ENCODE data around the gene FAM168A.
"Not testable (repeated sequence)": the region's sequence is repeated elsewhere in the genome, so short reads cannot be mapped to it uniquely, and the experiment has no call there.

FAM168A gene

DNA sequence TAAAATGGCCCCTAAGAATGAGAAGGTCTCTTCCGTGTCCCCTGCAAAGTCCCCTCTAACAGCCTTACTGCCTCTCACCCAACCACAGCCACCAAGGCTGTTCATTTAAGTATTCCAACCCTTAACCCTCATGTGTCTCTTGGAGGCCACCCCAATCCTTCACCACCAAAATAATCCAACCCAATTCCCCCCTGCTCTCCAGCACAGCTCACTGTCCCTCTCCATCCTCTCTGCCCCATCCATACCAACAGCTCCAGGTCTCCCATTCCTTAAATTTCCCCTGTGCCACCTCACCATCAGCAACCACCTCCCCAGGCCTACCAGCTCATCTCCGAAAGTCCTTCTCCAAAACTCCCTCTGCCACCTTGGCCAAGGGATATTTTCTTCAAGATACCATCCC is 1.4 kb downstream of the FAM168A start:
- FAIRE-seq (no peak), DNase-seq (ENCODE audit: low spot score) (no peak)

DNA sequence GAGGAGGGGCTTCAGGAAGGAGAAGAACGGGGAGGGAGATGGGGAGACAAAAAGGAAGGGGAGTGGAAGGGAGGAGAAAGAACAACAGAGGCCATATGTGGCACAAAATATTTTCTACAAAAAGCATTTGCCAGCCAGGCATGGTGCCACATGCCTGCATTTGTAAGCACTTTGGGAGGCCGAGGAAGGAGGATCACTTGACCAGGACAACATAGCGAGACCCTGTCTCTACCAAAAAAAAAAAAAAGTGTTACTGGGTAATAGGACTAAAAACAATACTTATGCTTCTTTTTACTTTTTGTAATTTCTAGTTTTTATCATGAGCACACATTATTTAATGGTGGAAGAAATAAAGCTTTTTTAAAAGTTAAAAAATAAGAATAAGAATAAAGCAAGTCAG is 5.3 kb downstream of the FAM168A start:
- DNase-seq (ENCODE audit: low spot score) (no peak), FAIRE-seq (no peak)

DNA sequence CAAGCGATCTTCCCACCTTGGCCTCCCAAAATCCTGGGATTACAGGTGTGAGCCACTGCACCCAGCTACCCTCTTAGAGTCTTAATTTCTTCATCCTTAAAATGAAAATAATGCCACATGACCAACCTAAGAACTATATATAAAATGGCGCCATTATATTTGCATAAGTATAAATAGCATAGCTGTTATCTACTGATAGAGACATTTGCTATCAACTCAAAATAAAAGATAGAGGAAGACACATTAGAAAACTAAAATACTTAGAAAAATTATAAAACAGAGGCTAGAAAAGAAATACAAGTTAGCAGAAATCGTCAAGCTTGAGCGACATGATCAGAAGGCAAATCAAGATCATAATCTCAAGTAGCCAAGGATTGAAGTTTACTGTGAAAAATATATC is 6.2 kb downstream of the FAM168A start:
- DNase-seq (ENCODE audit: low spot score) (no peak), FAIRE-seq (no peak)

DNA sequence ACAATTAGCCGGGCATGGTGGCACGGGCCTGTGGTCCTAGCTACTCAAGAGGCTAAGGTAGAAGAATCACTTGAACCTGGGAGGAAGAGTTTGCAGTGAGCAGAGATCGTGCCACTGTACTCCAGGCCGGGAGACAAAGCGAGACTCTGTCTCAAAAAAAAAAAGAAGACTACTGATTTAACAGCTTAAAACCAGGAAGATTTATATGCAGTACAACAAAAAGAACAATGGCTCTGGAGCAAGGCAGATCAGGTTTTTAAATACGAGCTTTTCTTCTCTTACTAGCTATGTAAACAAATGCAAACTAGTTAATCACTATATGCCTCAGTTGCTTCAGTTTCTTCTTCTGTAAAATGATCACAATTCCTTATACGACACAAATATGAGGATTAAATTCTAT is 6.9 kb downstream of the FAM168A start:
- no peak for DNase-seq (ENCODE audit: low spot score)
- FAIRE-seq: no peak

DNA sequence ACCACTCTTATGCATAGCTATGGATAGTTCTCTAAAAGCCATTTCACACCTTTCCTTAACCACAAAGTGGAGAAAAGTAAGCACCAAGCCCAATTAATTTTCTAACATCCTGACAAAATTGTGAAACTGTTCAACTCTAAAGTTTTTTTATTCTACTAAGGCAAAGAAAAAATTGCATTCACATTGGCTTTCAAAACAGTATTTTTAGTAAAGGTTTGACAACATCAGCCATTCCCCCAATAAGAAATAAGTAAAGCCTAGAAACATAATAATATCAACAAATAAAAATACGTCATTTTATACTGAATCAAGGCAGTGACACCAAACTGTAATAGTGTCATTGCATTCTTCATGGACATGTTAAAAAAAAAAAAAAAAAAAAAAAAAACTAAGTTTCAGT is 11.1 kb downstream of the FAM168A start:
- DNase-seq (ENCODE audit: low spot score): no peak
- no peak for FAIRE-seq

DNA sequence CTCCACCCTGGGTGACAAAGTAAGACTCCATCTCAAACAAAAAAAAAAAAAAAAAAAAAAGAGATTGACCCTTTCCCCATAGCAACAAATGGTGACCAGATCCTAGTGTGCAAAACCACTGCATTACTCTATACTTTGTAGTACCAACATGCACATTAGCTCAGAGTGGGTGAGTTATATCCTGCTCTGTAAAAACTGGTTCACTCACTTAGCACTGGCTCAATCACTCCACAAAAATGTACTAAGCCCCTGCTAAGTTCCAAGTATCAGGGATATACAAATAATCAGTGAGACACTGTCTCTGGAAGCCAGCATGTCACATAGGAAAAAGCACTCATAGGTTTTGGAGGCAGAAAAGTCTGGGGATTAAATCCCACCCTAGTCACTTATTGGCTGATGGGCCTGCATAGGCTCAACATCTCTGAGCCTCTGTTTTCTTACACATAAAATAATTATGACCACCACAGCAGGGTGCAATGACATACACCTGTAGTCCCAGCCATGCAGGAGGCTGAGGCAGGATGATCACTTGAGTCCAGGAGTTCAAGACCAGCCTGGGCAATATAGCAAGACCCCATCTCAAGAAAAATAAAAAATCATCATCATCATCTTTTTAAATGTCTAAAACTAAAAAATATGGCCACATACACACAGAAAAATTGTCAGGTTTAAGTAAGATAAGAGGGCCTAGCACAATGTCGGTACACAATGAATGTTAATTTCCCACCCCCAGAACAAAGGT is 11.9 kb downstream of the FAM168A start:
- DNase-seq (ENCODE audit: low spot score) (peak; percentile 30), FAIRE-seq (no peak)

DNA sequence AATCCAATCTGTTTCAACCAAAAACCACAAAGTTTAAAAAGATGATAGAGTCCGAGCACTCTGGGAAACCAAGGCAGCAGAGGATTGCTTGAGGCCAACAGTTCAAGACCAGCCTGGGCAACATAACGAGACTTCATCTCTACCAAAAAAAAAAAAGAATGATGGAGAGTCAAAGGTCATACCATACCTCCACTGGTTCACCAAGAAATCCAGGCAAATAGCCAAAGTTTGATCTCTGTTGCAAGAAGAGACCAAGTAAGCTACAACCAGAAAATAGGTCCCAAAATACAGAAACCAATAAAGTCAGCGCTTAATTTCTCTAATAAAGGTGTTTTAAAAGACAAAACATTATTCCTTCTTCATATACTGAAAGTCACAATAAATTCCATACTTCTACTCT is 13.1 kb downstream of the FAM168A start:
- FAIRE-seq: no peak
- DNase-seq (ENCODE audit: low spot score): no peak

DNA sequence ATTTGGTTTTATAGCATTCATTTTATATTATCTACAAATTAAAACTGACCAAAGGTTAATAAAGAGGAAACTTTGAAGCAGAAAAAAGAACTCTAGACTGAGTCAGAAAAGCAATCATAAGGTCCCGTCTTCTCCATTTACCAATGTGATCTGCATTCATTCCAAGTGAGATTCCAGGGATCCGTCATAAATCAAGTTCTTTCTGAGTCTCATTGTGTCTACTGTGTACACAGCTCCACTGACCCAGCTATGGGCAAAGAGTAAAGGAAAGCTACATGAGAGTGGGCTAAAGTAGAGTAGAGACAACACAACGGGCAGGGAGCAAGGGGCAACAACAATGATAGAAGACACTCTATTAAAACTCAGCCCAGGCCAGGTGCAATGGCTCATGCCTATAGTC is 15.3 kb downstream of the FAM168A start:
- FAIRE-seq (no peak), DNase-seq (ENCODE audit: low spot score) (no peak)

DNA sequence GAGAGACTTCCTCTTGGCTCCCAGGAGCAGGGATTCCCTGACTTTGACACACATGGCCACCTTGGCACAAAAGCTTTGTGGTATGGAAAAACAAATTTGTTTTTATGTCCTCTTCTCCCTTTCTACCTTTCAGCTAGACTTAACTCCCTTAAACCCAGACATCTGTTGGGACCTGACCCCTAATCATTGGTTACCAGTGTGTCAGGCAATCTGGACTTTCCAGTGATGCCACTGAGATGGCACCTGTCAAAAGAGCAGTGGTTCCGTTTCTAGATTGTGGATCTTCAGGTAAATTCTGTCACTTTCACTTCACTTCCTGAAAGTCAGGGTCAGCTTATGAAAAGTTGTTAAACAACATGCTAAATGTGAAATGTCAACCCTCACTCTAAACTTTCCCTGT is 17.2 kb downstream of the FAM168A start:
- DNase-seq (ENCODE audit: low spot score); FAIRE-seq: not testable (repeated sequence)

DNA sequence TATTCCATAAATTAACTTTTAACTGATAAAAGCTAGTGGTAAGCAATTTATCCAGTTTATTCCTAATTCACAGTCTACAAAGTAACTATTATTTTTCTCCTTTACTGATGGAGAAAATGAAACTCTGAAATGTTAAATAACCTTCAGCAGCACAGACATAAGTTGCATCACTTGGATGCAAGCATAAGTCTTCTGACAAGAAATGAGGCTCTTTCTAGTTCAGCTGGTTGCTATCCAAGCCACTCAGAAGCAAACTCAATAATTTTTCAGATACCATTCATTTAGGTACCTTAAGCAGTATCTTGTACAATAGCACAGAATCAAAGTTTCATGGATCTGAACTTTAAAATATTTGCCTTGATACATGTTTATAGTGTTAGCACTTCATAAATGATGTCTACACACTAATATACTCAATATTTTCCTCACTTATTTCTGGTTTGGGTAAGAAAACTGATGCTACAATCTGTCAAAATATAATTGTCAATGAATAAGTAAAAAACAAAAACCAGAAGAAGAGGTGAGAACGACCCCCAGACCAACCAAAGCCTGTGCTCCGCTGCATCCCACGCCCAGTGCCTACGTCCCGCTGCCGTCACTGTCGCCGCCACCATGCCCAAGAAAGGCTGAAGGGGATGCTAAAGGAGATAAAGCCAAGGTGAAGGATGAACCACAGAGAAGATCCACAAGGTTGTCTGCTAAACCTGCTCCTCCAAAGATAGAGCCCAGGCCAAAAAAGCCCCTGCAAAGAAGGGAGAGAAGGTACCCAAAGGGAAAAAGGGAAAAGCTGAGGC is 18.1 kb downstream of the FAM168A start:
- FAIRE-seq (no peak), DNase-seq (ENCODE audit: low spot score) (no peak)

DNA sequence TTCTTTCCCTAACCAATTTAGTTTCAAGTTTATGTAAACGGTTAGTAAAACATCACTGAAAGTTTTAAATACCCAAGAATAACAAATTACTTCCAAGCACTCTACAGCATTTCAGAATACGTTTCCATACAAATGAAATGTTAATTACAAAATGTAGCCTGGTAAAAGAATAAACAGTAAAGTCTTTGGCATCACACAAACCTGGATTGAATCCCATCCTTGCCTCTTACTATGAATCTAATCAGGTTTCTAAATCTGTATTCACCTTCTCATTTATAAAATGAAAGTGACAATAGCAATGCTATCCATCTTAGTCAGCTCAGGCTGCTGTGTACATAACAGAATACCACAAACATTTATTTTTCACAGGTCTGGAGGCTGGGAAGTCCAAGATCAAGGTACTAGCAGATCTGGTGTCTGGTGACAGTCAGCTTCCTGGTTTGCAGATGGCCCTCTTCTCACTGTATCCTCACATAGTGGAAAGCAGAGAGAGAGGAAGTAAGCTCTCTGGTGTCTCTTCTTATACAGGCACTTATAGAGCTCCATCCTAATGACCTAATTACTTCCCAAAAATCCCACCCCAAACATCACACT is 19.2 kb downstream of the FAM168A start:
- FAIRE-seq (no peak), DNase-seq (ENCODE audit: low spot score) (no peak)

DNA sequence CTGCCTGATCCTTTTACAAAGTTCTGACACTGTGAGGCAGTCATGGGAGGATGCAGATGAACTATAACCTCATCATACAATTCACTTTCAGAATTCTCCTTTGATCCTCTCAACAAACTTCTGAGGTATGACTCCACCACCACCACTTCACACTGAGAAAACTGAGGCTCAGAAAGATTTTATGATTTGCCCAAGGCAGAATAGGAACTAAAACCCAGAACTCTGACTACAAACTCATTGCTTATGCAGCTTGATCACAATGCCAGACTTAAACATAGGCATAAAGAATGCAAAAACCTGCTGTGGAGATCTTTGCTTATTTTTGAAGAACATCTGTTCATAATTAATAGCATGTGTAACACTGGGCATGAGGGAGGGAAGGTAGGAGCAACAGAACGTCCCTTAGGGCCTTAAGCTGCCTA is 20.4 kb downstream of the FAM168A start:
- no peak for FAIRE-seq
- DNase-seq (ENCODE audit: low spot score): no peak

DNA sequence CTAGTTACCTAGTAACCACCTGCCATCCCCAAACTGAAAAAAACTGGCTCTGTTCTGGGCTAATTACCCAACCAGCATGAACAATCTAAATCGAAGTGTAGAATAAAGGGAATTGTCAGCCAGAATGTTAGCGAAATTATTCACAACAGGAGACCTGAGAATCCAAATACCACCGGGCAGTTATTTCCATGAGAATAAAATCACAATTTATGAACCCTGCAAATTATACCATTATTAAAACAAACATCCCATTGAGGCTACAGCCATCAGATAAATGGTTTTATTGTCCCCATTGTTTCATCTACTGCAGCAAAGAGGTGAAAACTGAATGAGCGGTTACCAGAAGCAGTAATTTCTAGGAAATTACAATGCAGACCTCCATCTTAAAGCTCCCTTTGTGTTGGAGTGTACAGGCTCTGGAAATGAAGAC is 21.7 kb downstream of the FAM168A start:
- FAIRE-seq (no peak), DNase-seq (ENCODE audit: low spot score) (no peak)

DNA sequence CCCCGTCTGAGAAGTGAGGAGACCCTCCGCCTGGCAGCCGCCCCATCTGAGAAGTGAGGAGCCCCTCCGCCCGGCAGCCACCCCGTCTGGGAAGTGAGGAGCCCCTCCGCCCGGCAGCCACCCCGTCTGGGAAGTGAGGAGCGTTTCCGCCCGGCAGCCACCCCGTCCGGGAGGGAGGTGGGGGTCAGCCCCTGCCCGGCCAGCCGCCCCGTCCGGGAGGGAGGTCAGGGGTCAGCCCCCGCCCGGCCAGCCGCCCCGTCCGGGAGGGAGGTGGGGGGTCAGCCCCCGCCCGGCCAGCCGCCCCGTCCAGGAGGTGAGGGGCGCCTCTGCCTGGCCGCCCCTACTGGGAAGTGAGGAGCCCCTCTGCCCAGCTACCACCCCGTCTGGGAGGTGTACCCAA is 25.9 kb downstream of the FAM168A start:
- DNase-seq (ENCODE audit: low spot score); FAIRE-seq: not testable (repeated sequence)

DNA sequence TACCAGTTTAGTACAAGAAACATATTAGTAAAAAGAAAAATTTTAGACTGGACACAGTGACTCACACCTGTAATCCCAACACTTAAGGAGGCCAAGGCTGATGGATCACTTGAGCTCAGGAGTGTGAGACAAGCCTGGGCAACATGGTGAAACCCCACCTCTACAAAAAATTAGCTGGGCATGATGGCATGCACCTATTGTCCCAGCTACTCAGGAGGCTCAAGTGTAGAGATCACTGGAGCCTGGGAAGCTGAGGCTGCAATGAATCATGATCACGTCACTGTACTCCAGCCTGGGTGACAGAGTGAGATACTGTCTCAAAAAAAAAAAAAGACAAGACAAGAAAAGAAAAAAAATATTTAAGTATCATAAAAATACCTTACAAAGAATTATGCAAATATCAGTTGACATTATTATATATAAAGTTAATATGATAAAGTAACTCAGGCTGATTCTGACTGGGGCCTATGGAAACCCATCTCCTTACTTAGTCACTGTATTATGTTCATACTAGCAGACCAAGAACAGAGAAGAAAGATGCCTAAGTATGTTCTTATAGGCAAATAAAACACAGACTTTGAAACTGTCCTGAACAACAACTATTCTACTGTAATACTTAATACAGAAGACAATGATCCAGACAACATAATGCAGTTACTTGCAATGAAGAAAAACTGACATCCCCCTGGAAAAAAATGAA is 27.3 kb downstream of the FAM168A start:
- peak; percentile 66 for DNase-seq (ENCODE audit: low spot score)
- peak; percentile 87 for FAIRE-seq

DNA sequence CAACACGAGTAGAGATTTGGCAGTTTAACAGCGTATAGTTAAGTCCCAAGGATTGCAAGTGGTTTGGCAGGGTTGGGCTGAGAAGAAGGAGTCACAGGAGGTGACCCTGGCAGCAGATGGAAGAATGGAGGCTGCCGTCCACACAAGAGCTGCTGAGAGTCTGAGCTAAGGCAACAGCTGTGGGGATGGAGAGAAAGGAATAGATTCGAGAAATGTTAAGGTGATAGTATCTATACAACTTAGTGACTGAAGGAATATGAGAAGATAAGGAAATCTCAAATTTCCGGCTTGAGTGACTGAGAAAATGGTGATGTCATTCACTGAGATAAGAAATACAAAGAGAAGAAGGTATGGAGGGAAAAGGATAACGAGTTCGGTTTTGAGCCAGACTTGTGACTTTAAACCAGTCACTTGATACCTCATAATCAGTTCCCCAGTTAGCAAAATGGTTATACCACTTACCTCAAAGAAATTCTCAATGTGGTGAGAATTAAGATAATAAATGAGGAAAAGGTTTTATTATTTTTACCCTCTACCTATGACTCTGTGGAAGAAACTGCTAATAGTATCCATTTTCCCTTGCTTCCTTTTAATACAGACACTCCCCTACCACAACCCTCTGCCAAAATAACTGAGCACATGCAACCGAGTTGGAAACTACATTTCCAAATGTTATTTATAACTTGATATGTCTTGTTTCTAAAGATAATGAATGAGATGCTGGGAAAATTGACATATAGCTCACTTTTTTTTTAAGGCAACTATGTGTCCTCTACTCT is 30.7 kb downstream of the FAM168A start:
- FAIRE-seq: no peak
- no peak for DNase-seq (ENCODE audit: low spot score)

DNA sequence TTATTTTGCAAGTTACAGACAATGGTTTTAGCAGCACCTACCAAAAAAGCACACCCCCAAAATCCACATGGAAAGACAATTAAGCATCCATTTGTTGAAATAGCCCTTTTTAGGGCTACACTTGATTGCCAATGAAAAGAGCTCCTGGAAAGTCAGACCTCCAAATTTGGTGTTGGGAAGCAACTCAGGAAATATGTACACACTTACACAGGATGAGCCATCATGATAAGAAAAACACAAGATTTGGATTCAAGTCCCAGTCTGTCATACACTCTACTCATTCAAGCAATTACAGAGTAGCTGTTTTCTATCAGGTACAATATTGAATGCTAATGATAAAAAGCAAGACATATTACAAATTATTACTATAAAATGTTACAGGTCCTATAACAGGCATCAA is 31.5 kb downstream of the FAM168A start:
- DNase-seq (ENCODE audit: low spot score): no peak

DNA sequence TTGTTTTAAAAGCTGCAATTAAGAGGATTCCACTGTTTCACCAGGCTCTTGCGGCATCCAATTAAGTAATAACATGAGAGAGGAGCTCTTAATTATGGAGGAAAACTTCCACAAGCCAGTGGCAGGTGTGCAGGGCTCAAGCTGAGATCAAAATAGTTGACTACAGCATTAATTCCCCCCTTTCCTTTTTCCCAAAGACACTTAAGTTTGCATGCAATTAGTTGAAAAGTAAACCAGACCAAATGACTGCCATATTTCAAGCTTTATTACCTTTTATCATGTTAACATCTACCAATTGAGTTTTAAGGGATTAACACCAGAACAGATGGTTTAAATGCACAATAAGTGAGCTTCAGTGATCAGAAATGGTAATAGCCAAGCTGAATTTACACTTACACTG is 32.1 kb downstream of the FAM168A start:
- no peak for FAIRE-seq
- DNase-seq (ENCODE audit: low spot score): no peak

More for the DNA sequence above, 31.5 kb downstream of the FAM168A start:
- no peak for FAIRE-seq

DNA sequence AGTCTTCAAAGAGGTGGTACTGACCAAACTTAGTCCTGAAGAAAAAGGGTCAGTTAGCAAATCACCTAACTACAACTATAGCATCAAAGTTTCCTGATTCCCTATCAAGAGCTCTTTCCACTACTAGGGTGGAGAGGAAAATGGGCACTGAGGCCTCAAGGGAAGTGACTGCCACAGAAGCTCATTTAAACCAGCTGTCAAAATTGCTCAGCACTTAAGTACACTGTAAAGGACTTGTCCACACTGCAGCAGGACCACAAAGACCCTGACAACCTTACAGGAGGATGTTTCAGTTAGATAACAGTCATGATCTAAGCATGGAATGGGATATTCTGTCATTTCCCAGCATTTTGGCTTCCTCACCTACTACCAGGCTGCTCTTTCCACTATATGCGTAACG is 33.0 kb downstream of the FAM168A start:
- no peak for DNase-seq (ENCODE audit: low spot score)
- FAIRE-seq: no peak

DNA sequence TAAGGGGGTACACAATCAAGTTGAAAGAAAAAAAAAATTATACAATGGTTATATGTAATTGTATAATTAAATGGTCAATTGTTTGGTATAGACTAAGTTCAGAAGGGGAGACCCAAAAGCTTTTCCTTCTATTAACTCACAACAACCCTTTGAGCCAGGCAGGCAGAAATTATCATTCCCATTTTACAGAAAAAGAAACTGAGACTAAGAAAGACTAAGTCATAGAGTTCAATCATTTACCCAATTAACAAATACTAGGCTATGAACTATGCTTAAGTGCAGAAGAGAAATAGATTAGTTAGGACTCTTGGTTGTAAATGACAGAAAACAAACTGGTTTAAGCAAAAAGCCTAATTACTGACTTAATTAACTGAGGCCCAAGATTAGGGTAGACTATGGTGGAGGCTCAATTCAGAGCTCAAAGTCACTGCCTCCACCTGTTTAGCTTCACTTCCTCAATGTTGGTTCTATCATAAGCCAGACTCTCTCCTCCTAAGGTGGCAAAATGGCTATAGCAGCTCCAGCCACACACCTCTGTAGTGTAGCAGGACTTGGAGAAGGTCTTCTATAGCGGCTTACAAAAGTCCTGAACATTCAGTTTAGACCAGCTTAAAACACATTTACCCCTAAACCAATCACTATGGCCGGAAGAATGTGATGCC is 34.2 kb downstream of the FAM168A start:
- FAIRE-seq (no peak), DNase-seq (ENCODE audit: low spot score) (no peak)

DNA sequence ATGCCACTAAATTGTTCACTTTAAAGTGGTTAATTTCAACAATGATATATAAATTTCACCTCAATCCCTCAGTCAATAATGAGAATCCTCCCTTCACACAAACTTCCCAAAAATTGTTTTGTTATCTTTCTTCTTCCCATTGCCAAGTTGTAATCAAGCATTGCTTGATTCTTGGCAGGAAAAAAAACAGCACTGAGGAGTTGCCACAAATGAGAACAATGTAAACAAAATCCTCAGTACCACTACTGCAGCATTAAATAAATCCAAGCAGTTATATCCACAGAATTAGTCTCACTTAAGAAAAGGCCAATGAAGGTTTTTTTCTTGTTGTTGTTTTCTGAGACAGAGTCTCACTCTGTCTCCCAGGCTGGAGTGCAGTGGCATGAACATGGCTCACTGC is 38.2 kb downstream of the FAM168A start:
- DNase-seq (ENCODE audit: low spot score): no peak
- no peak for FAIRE-seq
